AML-193 (cell line): ENCODE results near the gene ADAMTS14.

ENCODE experiments used
- DNase-seq, 2 experiments: peaks; one replicate each; lab custom pipeline; 2025; lab: John Stamatoyannopoulos, UW

The ADAMTS14 gene

GRCh38 chr10:70676511-70676910, 4.2 kb downstream of the ADAMTS14 start:
- DNase-seq = no peak

- DNase-seq = no peak
These were observed 4.7 kb downstream of the ADAMTS14 start for GRCh38 chr10:70677016-70677415.

GRCh38 chr10:70677620-70678249, 5.4 kb downstream of the ADAMTS14 start:
- DNase-seq = no peak

- DNase-seq = no peak
These were observed 5.9 kb downstream of the ADAMTS14 start for GRCh38 chr10:70678250-70678635.

GRCh38 chr10:70678757-70679489, 6.6 kb downstream of the ADAMTS14 start:
- no peak for DNase-seq

GRCh38 chr10:70679498-70679897, 7.2 kb downstream of the ADAMTS14 start:
- no peak for DNase-seq

GRCh38 chr10:70680899-70681730, 8.8 kb downstream of the ADAMTS14 start:
- no peak for DNase-seq

- DNase-seq = no peak
These were observed 9.4 kb downstream of the ADAMTS14 start for GRCh38 chr10:70681731-70682005.

GRCh38 chr10:70682920-70683600, 10.8 kb downstream of the ADAMTS14 start:
- DNase-seq = no peak

- DNase-seq = no peak
These were observed 11.3 kb downstream of the ADAMTS14 start for GRCh38 chr10:70683601-70683934.

- DNase-seq = no peak
These were observed 11.6 kb downstream of the ADAMTS14 start for GRCh38 chr10:70683940-70684339.

- no peak for DNase-seq
These were observed 12.1 kb downstream of the ADAMTS14 start for GRCh38 chr10:70684374-70684773.

- no peak for DNase-seq
These were observed 12.6 kb downstream of the ADAMTS14 start for GRCh38 chr10:70684839-70685454.

GRCh38 chr10:70685455-70685911, 13.2 kb downstream of the ADAMTS14 start:
- DNase-seq = no peak

- no peak for DNase-seq
These were observed 16.5 kb downstream of the ADAMTS14 start for GRCh38 chr10:70688828-70689227.

GRCh38 chr10:70689661-70690060, 17.4 kb downstream of the ADAMTS14 start:
- no peak for DNase-seq

- no peak for DNase-seq
These were observed 18.3 kb downstream of the ADAMTS14 start for GRCh38 chr10:70690589-70690988.

GRCh38 chr10:70691611-70692010, 19.3 kb downstream of the ADAMTS14 start:
- no peak for DNase-seq

GRCh38 chr10:70692043-70692603, 19.8 kb downstream of the ADAMTS14 start:
- no peak for DNase-seq

GRCh38 chr10:70693619-70694335, 21.5 kb downstream of the ADAMTS14 start:
- no peak for DNase-seq
